ENCODE measurements around the gene VWA5B2. TPM values are rescaled to one million over a fixed set of nuclear protein-coding genes. Genes with fewer than 3 reads are reported as not detected.
A peak's percentile ranks its signal among the peaks of the same experiment; 100 is the strongest.

Gene VWA5B2
- total and polyA plus RNA-seq, 9 of the 15 experiments (the other 6 are each of a cell fraction or from before 2014, with no cell fraction given), result 0.04 TPM; not detected in 8

DNA sequence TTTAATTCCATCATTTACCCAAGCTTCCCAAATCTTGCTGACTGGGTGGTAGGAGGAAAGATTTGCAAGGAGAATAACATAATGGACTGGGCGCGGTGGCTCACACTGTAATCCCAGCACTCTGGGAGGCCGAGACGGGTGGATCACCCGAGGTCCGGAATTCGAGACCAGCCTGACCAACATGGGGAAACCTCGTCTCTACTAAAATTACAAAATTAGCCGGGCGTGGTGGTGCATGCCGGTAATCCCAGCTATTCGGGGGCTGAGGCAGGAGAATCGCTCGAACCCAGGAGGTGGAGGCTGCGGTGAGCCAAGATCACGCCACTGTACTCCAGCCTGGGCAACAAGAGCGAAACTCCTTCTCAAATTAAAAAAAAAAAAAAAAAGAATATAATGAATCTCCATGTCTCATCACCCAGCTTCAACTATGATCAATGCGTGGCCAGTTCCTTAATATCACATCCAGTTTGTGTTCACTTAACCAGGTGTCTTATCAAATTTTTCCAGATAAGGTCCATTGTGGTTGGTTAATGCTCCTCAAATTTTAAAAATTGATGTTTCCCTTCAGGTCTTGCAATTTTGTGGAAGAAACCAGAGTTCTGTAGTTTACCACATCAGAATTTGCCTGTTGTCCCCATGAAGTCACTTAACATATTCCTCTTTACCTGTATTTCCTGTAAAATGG lies 44.7 kb upstream of the VWA5B2 start:
- BruUV-seq (replicated peaks), result no TSS peak
- in situ Hi-C loops (cut with MboI) (no loop called here), intact Hi-C loops (cut with micrococcal nuclease) (loop anchor here (2.0 kb wide), 1 partner anchor 50 kb away; the partner anchor contains the start of gene EIF2B5)
- 87% methylated on average over 17 of the region's 18 CpGs for WGBS (ENCODE audit: insufficient coverage, low coverage, missing lambda C conversion rate)
- H4K20me1 ChIP-seq (replicated peaks; ENCODE audit: control insufficient read depth, insufficient read depth, low read length), result 0 out of 2 replicates have a peak, but pooled peaks cover 3% of the 10 kb centered on the region
- H3K36me3 ChIP-seq (ENCODE audit: control insufficient read depth, insufficient read depth, low read length), result peaks cover 83% of the 10 kb centered on the region
- no peak for DNase-seq (ENCODE audit: extremely low read depth in 1 of 4, low spot score in 3 of 4)
- ChIA-PET CTCF (ENCODE audit: low intra/inter-chr PET ratio) (no interaction called here), POLR2A (interaction anchor here (0.7 to 3.5 kb wide), 10 partner anchors 8 to 43 kb away, joined by 3 to 20 read pairs (median 6); partner anchors contain the start of gene AP2M1)
- H3K4me2 ChIP-seq (ENCODE audit: insufficient read depth, low read length), result peak overlapping the region; percentile 71
- peaks cover 4% of the 10 kb centered on the region for H3K9me1 ChIP-seq (ENCODE audit: control insufficient read depth, insufficient read depth, low read length)
- H3K79me2 ChIP-seq (ENCODE audit: control insufficient read depth, insufficient read depth, low read length), result peaks cover 31% of the 10 kb centered on the region
- no peak for ATAC-seq
- no peak overlapping the region for H3K4me3 ChIP-seq
- peak overlapping the region; percentile 93 for H3K27ac ChIP-seq (ENCODE audit: extremely low read depth, low read depth, low read length)
- TF ChIP-seq YBX1 (IDR thresholded peaks at IDR 0.05), result no peak
- no peak for TF ChIP-seq ZNF586 (CRISPR knock-in tag; conservative IDR thresholded peaks at IDR 0.05)
- TF ChIP-seq TCF3 (CRISPR knock-in tag; IDR thresholded peaks at IDR 0.05), result 0 out of 2 replicates have a peak, but pooled peaks have one; percentile 26
- TF ChIP-seq TAL1 (IDR thresholded peaks at IDR 0.05), result peak; percentile 29; the same call in 1 of the 2 replicates
- TF ChIP-seq, protein P1, sequence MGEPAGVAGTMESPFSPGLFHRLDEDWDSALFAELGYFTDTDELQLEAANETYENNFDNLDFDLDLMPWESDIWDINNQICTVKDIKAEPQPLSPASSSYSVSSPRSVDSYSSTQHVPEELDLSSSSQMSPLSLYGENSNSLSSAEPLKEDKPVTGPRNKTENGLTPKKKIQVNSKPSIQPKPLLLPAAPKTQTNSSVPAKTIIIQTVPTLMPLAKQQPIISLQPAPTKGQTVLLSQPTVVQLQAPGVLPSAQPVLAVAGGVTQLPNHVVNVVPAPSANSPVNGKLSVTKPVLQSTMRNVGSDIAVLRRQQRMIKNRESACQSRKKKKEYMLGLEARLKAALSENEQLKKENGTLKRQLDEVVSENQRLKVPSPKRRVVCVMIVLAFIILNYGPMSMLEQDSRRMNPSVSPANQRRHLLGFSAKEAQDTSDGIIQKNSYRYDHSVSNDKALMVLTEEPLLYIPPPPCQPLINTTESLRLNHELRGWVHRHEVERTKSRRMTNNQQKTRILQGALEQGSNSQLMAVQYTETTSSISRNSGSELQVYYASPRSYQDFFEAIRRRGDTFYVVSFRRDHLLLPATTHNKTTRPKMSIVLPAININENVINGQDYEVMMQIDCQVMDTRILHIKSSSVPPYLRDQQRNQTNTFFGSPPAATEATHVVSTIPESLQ (CRISPR knock-in tag; IDR thresholded peaks at IDR 0.05), result no peak
- TF ChIP-seq TEAD4 (IDR thresholded peaks at IDR 0.05; ENCODE audit: low read length), result peak; percentile 64
- no peak for TF ChIP-seq TEAD4 (CRISPR knock-in tag; IDR thresholded peaks at IDR 0.05; ENCODE audit: borderline replicate concordance)
- 0 out of 2 replicates have a peak, but pooled peaks have one; percentile 7 for TF ChIP-seq ARID1B (IDR thresholded peaks at IDR 0.05)
- TF ChIP-seq CBFA2T3 (IDR thresholded peaks at IDR 0.05), result peak; percentile 69
- 0 out of 2 replicates have a peak, but pooled peaks have one; percentile 34 for TF ChIP-seq CBFA2T2 (conservative IDR thresholded peaks at IDR 0.05)
- peak; percentile 12; the same call in 1 of the 2 replicates for TF ChIP-seq STAT5A (IDR thresholded peaks at IDR 0.05; ENCODE audit: borderline replicate concordance, low read length)
- TF ChIP-seq SREBF1 (IDR thresholded peaks at IDR 0.05; ENCODE audit: borderline replicate concordance, low read depth, low read length), result no peak
- TF ChIP-seq IRF2 (CRISPR knock-in tag; IDR thresholded peaks at IDR 0.05), result no peak
- H2AFZ ChIP-seq (ENCODE audit: low read depth, low read length), result 0 out of 2 replicates have a peak overlapping the region, but pooled peaks have one; percentile 78
- no peaks in the 10 kb centered on the region for H3K9me3 ChIP-seq (replicated peaks; ENCODE audit: control insufficient read depth, insufficient read depth, low read depth, low read length)
- peak; percentile 42 for FAIRE-seq
- H3K27me3 ChIP-seq (ENCODE audit: control insufficient read depth in 2 of 2, insufficient read depth in 2 of 2, low read length in 2 of 2), result no peaks in the 10 kb centered on the region
- H3K4me1 ChIP-seq (replicated peaks in 1 of 2; ENCODE audit: control insufficient read depth in 2 of 2, insufficient read depth in 2 of 2, low read length in 2 of 2), result peaks cover 20 to 32% of the 10 kb centered on the region in 2 experiments
- H3K9ac ChIP-seq (ENCODE audit: insufficient read depth in 1 of 2, low read depth in 2 of 2, low read length in 2 of 2), result peak overlapping the region in 1 of 2 experiments; percentile 76; a peak in 3 of 4 replicates

Data from K562 (cell line).